HG03159 (cell line): ENCODE measurements around the gene UXS1.

Experiments
- ATAC-seq: cut with Tn5 transposase; IDR thresholded peaks from one replicate; pipeline ENCODE4 v1.9.1; 2021; ENCODE audit warnings: mild to moderate bottlenecking, moderate library complexity; ENCODE audit not compliant: unreplicated experiment

Gene UXS1

DNA sequence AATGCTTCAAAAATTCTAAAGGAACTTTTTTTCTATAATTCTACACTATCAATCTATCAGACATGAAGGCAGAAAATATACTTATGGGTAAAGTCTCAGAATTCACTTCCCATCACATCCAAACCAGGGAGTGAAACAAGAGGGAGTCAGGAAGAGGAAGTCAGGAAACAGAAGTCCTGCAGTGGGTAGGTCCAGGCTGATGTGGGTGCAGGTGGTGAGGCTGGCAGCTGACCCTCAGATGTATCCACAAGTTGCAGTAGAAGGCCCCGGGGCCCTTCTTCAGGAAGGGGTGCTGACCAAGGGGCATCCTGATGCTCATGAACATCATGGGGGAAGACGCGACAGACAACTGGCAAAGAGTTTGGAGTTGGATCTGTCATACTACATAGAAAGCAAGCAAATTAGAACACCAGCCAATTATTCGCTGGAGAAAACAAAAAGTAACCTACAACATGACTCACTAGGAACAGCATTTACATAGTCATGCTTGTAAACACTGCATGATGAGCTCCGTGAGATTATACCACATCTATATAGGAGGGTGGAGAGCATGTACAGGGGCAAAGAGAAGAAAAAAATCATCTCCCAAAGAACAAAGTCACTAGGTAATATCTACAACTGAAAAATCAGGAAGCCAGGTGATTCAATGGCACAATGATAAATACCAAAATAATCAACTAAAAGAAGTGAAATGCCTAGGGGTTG, 4.2 kb downstream of the UXS1 start:
- no peak for ATAC-seq

DNA sequence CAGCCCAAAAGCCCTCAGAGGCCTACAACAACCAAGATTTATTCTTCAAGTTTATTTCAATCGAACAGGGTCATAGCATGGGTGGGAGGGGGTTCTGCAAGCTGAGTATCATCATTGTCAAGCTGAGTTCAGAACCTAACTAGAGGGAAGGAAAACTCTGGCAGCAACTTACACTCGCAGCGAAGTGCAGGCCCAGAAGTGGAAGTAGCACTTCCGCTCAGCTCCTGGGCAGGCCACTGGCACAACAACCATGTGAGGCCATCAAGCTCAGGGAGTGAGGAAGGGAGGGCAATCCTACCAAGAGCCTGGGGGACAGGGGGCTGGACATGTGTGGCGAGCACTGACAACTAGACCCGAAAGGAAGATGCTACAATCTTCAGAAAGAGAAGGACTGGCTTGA, 4.8 kb downstream of the UXS1 start:
- ATAC-seq: no peak

DNA sequence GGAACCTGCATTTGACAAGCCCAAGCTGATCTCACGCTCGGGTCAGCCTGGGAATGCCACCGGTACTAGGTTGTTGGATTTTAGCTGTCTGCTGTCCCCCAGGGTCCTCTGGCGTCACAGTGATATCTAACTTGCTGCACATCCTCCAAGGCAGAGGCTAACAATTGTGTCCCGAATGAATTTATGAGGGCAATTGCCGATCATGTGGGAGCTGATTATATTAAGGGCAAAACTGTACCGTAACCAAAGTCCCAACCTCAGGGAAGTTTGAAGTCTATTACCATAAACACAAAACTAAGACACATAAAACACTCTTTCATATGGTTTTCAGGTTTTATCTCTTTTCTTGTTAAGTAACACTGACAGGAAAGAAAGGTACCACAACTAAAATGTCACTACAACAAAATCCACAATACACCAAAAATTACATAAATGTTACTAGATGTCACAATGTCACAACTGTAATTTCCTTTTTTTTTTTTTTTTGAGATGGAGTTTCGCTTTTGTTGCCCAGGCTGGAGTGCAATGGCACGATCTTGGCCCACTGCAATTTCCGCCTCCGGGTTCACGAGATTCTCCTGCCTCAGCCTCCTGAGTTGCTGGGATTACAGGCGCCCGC, 6.7 kb downstream of the UXS1 start:
- ATAC-seq: no peak

DNA sequence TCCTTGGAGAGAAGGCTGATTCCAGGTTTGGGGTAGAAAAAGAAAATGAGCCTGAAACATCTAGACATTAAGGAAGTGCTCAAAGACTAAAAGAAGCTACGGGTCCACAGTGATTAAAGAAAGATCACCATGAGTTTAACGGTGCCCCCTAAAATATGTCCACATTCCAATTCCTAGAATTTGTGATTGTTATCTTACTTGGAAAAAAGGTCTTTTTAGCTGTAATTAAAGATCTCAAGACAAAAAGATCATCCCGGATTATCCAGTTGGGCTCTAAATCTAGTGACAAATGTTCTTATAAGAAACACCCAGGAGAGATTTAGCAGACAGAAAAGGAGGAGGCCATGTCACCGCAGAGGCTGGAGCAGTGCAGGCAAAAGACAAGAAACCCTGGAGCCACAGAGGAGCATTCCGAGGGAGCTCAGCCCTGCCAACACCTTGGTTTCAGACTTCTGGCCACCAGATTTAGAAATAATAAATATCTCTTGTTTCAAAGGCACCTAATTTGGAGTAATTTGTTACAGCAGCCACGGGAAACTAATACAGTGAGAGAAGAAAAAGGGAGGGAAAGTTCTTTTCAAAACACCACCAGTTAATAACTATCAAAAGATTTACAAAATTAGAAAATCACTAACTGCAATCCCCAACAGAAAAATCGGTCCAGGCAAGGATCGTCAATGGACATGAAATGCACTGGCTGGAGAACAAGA, 8.5 kb downstream of the UXS1 start:
- no peak for ATAC-seq

DNA sequence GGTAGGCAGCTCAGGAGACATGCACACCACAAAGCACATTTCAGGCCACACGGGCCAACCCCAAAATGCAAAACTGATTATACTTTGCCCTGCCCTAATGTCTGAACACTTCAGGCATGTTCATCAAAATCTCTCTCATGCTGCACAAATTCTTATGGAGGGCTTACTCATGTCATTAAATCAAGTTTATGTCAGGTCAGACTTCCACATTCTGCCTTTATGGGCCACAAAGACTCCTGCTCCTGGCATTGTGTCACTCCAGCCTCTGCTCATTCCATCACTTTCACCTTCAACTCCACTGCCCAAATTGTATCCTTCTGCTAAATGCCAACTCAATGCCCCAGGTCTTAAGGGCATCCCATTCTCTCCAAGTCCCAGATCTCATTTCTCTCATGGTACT, 9.2 kb downstream of the UXS1 start:
- no peak for ATAC-seq

DNA sequence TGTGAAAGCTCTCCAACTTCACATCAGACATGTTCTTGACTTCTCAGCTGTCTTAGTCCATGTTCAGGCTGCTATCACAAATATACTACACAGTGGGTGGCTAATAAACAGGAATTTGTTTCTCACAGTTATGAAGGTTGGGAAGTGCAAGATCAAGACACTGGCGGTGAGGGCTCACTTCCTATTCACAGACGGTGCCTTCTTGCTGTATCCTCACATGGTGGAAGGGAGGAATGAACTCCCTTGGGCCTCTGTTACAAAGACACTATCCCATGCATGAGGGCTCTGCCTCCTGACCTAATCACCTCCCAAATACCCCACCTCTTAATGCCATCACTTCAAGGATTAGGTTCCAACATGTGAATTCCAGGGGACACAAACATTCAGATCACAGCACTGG, 9.7 kb downstream of the UXS1 start:
- no peak for ATAC-seq

DNA sequence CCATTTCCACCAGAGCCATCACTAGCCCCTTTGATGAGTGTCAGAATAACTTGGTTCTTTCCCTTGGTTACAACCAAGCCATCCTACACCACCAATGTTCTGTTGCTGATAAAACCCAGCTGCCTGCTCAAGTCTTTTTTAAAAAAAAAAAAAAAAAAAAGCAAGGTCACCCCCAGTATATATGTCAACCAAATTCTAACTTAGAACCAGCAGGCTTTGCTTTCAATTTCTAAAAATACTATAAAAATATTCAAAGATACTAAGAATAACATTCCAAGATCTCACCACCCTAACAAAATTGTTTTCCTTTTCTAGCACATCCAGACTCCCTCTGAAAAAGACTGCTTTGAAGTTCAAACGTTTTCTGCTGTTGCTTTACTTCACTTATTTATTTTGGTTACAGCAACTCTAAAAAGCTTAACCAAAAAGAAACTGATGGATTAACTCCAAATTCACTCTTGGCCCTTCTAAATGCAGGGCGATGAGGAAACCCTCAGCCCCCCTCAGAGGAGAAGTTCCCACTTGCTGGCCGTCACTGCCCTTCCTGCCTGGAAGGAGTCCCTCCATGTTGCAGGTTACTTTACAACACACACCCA, 10.9 kb downstream of the UXS1 start:
- no peak for ATAC-seq

DNA sequence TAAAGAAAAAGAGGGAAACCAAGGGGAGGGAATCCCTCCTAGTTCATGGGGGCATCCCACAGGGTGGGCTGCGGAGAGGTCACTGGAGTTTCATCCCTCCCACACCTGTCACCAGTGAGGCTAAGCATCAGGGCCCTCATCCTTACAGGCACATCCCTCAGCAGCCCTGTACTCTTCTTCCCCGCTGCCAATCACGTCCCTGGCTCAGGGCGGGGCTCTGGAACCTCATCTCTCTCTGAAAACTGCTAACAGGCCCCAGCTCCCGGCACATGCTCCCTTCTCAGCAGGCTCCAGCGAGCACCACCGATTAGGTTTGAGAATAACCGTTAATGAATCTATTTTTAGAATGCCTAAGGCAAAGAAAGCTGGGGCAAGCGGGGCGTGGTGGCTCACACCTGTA, 13.0 kb downstream of the UXS1 start:
- no peak for ATAC-seq

DNA sequence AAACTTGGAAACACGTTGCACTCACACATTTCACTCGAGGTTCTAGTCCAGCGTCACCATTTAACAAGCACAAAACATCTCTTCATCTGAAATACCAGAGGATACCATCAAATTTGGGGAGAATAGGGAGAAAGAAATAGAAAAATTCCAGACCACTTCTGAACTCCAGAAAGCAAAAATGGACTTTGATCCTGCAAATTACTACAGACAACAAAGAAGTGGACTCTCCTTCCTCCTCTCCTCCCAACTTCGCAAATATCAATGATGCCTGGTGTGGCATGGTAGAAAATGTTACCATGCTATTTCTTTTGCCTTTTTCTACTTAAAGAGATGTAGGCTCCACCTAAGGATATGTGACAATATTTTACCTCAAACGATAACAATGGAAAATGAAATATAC, 13.5 kb downstream of the UXS1 start:
- ATAC-seq: no peak

DNA sequence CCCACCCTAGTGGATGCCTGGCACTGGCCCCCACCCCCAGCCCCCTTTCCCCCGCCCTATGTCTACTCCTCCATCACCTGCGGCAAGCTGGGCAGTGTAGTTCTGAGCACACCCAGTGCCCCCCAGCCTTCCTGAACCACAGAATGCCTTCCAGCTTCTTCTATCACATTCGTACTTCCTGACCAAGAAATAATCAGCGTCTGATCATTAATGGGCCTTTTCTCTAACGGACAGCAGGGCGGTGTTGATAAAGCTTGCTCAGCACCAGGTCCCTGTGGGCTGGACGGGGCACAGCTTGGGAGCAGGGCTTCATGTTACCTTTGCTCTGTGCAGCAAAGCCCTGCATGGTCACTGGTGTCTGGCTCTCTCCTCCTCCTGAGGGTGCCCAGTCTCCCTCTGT, 15.4 kb downstream of the UXS1 start:
- ATAC-seq: no peak

DNA sequence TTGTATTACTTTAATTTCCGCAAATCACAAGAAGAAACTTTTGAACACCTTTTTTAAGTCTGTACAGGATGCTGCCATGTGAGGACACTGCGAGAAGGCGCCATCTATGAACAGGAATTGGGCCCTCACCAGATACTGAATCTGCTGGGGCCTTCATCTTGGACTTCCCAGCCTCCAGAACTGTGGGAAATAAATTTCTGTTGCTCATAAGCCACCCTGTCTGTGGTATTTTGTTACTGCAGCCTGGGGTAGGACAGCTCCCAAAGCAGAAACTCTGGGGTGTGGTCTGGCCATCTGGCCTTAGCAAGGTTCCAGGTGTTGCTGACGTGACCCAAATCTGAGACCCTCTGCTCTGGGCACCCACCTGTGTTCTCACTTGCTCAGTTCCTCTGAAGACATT, 16.5 kb downstream of the UXS1 start:
- no peak for ATAC-seq

DNA sequence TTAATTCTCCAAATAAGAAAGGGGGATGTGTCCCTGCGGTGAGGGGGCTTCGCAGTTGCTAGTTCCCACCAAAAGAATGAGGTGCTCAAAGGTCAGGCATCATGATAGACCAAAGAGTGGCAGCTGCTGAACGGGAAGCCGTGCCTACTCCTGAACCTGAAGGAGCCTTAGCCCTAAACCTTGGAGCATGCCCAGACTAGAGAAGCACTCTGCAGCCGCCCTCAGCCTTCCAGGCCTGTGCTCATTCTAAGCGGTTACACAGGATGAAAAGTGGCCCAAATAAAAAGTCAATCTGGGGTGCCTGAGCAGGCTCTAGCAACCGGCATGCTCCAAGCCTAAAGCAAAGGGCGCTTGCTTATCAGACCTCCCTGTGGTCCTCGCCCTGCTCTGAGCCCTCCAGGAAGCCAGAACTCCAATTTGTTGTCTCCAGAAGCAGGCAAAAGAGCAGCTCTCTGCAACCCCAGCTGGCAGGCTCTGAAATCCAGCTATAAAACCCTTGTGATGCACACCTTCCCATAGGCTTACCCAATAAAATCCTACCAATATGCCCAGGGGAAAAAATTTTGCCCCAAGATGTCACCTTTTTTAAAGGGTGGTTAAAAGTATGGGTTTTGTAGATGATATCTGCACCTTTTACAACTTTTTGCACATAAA, 17.5 kb downstream of the UXS1 start:
- no peak for ATAC-seq

DNA sequence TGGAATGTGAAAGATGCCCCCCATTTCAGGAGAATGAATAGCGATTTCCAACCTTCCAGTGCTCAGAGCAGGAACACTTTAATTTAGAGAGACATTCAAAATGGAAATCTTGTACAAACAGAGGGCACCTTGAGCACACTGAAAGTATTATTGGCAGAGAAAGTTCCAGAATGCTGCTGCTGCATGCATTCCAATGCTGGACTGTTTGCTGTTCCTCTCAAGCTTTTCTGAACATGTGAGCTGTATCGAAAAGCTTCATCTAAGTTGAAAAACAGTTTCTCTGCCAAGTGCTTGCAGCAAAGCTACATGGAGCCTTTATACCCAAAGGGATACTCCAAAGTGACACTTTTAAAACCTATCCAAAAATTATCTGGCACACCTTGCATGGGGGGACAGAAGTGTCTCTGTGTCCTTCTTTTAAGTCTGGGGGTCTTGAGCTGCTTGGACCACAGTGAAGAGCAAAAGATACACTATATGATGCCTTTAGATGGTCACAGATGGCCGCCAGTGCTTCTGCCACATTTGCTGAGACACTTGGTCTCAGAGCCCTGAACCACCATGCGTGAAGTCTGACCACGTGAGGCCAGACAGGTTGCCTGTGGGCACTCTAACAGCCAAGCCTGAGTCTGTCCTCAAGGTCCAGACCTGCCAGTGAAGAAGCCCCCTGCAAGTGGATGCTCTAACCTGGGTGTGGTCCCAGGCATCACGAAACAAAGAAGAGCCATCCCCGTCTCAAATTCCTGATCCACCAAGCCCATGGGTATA, 18.8 kb downstream of the UXS1 start:
- no peak for ATAC-seq

DNA sequence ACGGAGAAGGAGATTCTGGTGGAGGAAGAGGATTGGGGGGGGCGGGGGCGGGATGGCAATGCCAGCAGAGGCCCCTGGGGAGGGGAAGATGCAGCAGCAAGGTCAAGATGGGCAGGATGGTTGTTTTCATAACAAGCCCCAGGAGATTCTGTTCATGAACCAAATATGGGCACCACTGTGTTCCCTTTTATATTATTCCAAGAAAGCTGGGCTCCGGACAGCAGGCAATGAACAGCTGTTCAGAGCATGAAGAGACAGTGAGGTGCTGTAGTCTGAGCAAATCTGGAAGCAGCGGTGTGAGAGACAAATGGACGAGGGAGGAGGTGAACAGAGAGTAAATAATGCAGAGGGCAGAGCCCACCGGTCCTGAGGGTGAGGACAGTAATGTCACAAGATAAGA, 20.0 kb downstream of the UXS1 start:
- no peak for ATAC-seq

DNA sequence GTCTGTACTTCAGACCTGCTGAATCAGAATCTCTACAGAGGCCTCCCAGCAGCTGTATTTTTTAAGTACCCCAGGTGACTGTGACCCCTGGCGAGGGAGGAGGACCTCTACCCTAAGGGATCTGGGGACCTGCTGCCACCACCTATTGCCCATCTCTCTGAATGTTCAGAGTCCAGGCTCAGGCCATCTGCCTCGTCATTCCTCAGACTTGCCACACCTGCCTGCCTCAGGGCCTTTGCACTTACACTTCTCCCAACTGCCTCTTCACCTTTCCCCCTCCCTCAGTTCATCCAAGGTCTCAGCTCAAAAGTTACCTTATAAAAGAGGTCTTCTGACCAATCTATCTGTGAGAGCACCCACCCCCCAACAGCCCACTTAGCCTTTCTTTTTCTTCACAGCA, 21.5 kb downstream of the UXS1 start:
- no peak for ATAC-seq

DNA sequence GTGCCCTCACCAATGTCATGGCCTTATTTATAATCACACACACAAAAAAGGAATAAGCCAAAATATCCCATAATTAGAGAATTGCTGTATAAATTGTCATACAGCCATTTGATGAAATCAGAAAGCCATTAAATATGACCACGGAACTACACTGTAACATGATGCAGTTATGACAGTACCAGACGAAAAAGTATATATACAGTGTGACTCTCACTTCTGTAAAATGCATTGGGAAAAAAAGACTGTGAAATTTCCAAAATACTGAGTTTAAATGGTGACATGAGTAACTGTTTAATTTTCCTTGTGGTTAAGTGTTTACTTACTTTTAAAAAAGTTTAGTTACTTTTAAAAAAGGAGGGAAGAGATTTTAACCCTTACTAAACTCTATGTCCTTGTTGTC, 25.4 kb downstream of the UXS1 start:
- ATAC-seq: no peak

DNA sequence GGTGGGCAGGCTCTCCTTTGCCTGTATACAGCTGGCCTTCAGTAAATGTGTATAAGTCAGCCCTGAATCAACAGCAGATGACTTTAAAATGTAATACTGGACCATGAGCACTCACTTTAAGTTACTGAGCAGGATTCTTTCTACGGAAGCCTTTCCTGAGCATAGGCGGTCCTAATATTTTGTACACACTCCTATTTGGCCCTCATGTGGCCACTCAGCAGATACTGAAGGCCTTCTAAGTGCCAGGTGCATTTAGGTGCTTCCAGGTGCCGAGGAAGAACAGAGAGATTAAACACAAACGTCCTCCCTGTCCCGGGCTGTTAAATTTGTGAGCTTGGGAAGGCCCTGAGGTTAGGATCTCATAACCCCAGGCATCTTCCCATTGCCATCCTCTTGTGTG, 27.0 kb downstream of the UXS1 start:
- ATAC-seq: no peak

DNA sequence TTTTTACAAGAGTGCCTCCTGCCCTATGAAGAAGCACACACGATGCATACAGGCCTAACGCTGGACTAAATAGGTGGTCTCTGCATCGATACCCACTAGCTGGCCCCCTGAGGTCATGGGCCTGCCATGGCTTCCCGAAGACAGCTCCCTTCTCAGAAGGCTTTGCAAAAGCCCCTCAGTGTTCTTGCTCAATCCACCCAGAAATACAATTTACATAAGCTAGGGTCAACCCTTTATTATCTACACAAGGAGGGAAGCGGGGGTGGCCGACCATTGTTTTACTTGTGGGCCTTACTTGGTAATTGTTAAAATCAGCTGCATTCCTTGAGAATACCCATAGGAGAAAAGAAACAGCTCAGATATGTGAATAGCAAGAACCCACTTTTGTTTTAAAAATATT, 28.5 kb downstream of the UXS1 start:
- ATAC-seq: no peak

DNA sequence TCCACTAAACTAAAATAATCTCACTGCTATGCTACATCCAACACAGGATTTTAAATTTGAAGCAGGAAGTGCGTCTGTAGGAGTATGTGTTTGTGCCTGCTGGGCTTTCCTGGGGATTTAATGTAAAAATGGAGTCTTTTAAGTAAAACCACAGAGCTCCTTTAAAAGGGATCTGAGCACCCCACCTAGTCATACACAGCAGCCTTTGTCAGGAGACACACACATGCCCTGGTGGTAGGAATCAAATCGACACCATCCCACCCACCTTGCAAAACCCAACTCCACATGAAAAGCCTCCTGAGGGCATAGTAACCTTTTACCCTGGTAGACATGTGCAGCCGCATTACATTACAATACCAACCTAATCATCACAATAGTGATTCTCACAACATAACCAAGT, 29.1 kb downstream of the UXS1 start:
- ATAC-seq: no peak

DNA sequence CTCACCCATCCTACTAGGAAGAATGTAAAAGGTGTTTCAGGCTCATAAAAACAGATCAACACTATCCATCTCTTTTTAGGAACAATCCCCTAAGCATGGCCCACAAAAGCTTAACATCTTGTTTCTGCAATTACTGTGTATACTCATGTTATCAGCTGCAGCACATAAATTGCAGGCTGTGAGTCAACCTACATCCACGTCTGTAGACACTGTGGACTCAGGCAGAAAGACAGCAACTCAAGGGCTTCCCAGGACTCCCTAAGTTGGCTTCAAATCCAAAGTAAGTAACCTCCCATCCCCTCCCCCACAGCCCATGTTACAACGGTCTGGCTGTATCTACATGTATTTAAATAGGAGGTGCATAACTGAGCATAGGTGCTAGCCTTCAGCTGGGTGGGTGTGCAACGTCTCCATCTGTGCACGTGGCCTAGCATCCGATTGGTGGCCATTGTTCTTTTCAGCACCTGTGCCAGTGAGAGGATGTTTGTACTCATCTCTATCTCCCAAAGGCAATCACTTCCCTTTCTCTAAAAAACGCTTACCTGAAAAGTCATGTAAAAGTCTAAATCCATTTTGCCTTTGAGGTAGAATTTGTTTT, 30.1 kb downstream of the UXS1 start:
- ATAC-seq: no peak
